Esophagus muscularis mucosa (tissue), 4 donors: ENCODE measurements around the gene CTAGE6. TPM values are rescaled to one million over a fixed set of nuclear protein-coding genes. Genes with fewer than 3 reads are reported as not detected.
A peak's percentile ranks its signal among the peaks of the same experiment; 100 is the strongest.
"Not testable (repeated sequence)": the region's sequence is repeated elsewhere in the genome, so short reads cannot be mapped to it uniquely, and the experiment has no call there.

Experiments
- DNase-seq: peaks from one replicate; pipeline ENCODE4 v3.0.0-alpha.2; 2017; ENCODE audit errors: extremely low spot score
- H3K27ac ChIP-seq, 4 donors: fragments of 200-600 bp; sonication (generic); replicated peaks in 1 of 4; 1 replicate in 3 of 4; 2 replicates in 1 of 4; pipeline ENCODE4 v1.5.1; 2016 to 2019; ENCODE audit warnings: mild to moderate bottlenecking in 1 of 4
- H3K27me3 ChIP-seq, 4 donors: fragments of 200-600 bp; sonication (generic); one replicate each; pipeline versions ENCODE4 v1.5.1 to v1.6.0; 2016 to 2019
- H3K36me3 ChIP-seq, 4 donors: fragments of 200-600 bp; sonication (generic); one replicate each; pipeline ENCODE4 v1.5.1; 2016 to 2019
- H3K4me1 ChIP-seq, 4 donors: fragments of 200-600 bp; sonication (generic); one replicate each; pipeline ENCODE4 v1.5.1; 2016 to 2019
- H3K4me3 ChIP-seq, 4 donors: fragments of 200-600 bp; sonication (generic); 1 replicate in 2 of 4; 2 replicates in 2 of 4; pipeline ENCODE4 v1.5.1; 2016 to 2019; ENCODE audit warnings: mild to moderate bottlenecking in 4 of 4, moderate library complexity in 1 of 4
- H3K9me3 ChIP-seq, 4 donors: fragments of 200-600 bp; sonication (generic); 1 replicate in 3 of 4; 2 replicates in 1 of 4; pipeline ENCODE4 v1.5.1; 2016 to 2019
- WGBS: methylation state at CpG from one replicate; pipeline ENCODE4 v1.1.5; 2018; 5-methylcytosine and 5-hydroxymethylcytosine counted together
- intact Hi-C: fragments of 100-400 bp; cut with DNase I; formaldehyde crosslinking; loops from one replicate; pipeline ENCODE4 v1.15.1; 2023
- total RNA-seq, 4 donors: library from RNA; depleted of rRNA; stranded (reverse); fragments of >200 nt; gene quantifications; one replicate each; pipeline versions ENCODE4 v1.1.0 to v1.2.1, GENCODE V29; 2016

Gene CTAGE6
- 1 to 10 TPM in 1 of 4 donors, under 1 TPM in 1, not detected in 2; 0.83 to 1.7 TPM for total RNA-seq

- H3K4me3 ChIP-seq, DNase-seq, intact Hi-C loops, H3K4me1 ChIP-seq, H3K27me3 ChIP-seq, H3K9me3 ChIP-seq, H3K27ac ChIP-seq, H3K36me3 ChIP-seq: not testable (repeated sequence)
- WGBS: 80% methylated on average over 1 of the region's 19 CpGs
These were observed at the start of gene CTAGE6 for GRCh38 chr7:143757596-143757995. CTAGE6 (minus strand) TSS chr7:143757696; CDS start chr7:143757658, 38 bp downstream.

GRCh38 chr7:143806664-143807071 lies 49.2 kb upstream of the CTAGE6 start:
- H3K27ac ChIP-seq: peak overlapping the region in 1 of 4 donors; percentile 50
- H3K9me3 ChIP-seq, H3K4me1 ChIP-seq, DNase-seq, H3K36me3 ChIP-seq, H3K27me3 ChIP-seq, intact Hi-C loops, H3K4me3 ChIP-seq: not testable (repeated sequence)
- no CpG with 5 or more reads among the region's 5 CpGs for WGBS

GRCh38 chr7:143797896-143798290 lies 40.4 kb upstream of the CTAGE6 start:
- intact Hi-C loops: not testable (repeated sequence)

GRCh38 chr7:143797119-143797895 lies 39.8 kb upstream of the CTAGE6 start:
- H3K4me3 ChIP-seq, DNase-seq, H3K27ac ChIP-seq, H3K4me1 ChIP-seq, H3K36me3 ChIP-seq, H3K27me3 ChIP-seq, intact Hi-C loops, H3K9me3 ChIP-seq: not testable (repeated sequence)
- no CpG with 5 or more reads among the region's 6 CpGs for WGBS

More at GRCh38 chr7:143797896-143798290, 40.4 kb upstream of the CTAGE6 start:
- not testable (repeated sequence) for H3K4me3 ChIP-seq, H3K36me3 ChIP-seq, DNase-seq, H3K9me3 ChIP-seq, H3K27ac ChIP-seq, H3K27me3 ChIP-seq, H3K4me1 ChIP-seq
- WGBS: 100% methylated on average over 1 of the region's 2 CpGs

- H3K4me3 ChIP-seq, DNase-seq, H3K9me3 ChIP-seq, H3K27me3 ChIP-seq, intact Hi-C loops, H3K36me3 ChIP-seq, H3K27ac ChIP-seq, H3K4me1 ChIP-seq: not testable (repeated sequence)
- whole genome bisulfite sequencing: no CpG with 5 or more reads among the region's 2 CpGs
These were observed 38.2 kb upstream of the CTAGE6 start for GRCh38 chr7:143795653-143796052.

GRCh38 chr7:143792633-143793032 lies 35.1 kb upstream of the CTAGE6 start:
- H3K4me1 ChIP-seq, H3K4me3 ChIP-seq, H3K9me3 ChIP-seq, H3K27ac ChIP-seq, DNase-seq, H3K27me3 ChIP-seq, H3K36me3 ChIP-seq, intact Hi-C loops: not testable (repeated sequence)
- WGBS: no CpG with 5 or more reads among the region's 2 CpGs

GRCh38 chr7:143785415-143786182 lies 28.1 kb upstream of the CTAGE6 start:
- no CpG with 5 or more reads among the region's 7 CpGs for WGBS
- H3K27me3 ChIP-seq, H3K4me1 ChIP-seq: not testable (repeated sequence)

GRCh38 chr7:143779591-143779990 lies 22.1 kb upstream of the CTAGE6 start:
- H3K9me3 ChIP-seq, H3K27ac ChIP-seq, H3K36me3 ChIP-seq, intact Hi-C loops, H3K4me3 ChIP-seq, H3K4me1 ChIP-seq, H3K27me3 ChIP-seq, DNase-seq: not testable (repeated sequence)
- WGBS: no CpG with 5 or more reads among the region's 2 CpGs

More at GRCh38 chr7:143785415-143786182, 28.1 kb upstream of the CTAGE6 start:
- DNase-seq, H3K4me3 ChIP-seq, H3K27ac ChIP-seq, H3K9me3 ChIP-seq, intact Hi-C loops, H3K36me3 ChIP-seq: not testable (repeated sequence)

- H3K36me3 ChIP-seq, H3K27me3 ChIP-seq, H3K4me1 ChIP-seq, H3K4me3 ChIP-seq, DNase-seq, H3K27ac ChIP-seq, H3K9me3 ChIP-seq, intact Hi-C loops: not testable (repeated sequence)
- WGBS: no CpG with 5 or more reads among the region's 5 CpGs
These were observed 15.4 kb upstream of the CTAGE6 start for GRCh38 chr7:143772738-143773468.

- intact Hi-C loops, H3K27ac ChIP-seq, H3K9me3 ChIP-seq, H3K4me3 ChIP-seq, H3K27me3 ChIP-seq, H3K4me1 ChIP-seq, H3K36me3 ChIP-seq: not testable (repeated sequence)
- 79% methylated on average over 2 of the region's 2 CpGs for WGBS
- peak; percentile 17 for DNase-seq
These were observed 10.0 kb upstream of the CTAGE6 start for GRCh38 chr7:143767531-143767930.

GRCh38 chr7:143765678-143766077 lies 8.2 kb upstream of the CTAGE6 start:
- WGBS: 0% methylated on average over 1 of the region's 5 CpGs
- intact Hi-C loops, H3K4me3 ChIP-seq: not testable (repeated sequence)

GRCh38 chr7:143763065-143763464 lies 5.6 kb upstream of the CTAGE6 start:
- H3K27ac ChIP-seq, H3K9me3 ChIP-seq, intact Hi-C loops, H3K4me1 ChIP-seq, H3K4me3 ChIP-seq, DNase-seq, H3K36me3 ChIP-seq, H3K27me3 ChIP-seq: not testable (repeated sequence)
- WGBS: no CpG with 5 or more reads among the region's 1 CpG

More at GRCh38 chr7:143765678-143766077, 8.2 kb upstream of the CTAGE6 start:
- not testable (repeated sequence) for DNase-seq, H3K36me3 ChIP-seq, H3K4me1 ChIP-seq, H3K9me3 ChIP-seq, H3K27ac ChIP-seq, H3K27me3 ChIP-seq
